Psoas muscle (tissue), 8 donors: ENCODE data around the gene FXYD7. TPM values are rescaled to one million over a fixed set of nuclear protein-coding genes. Genes with fewer than 3 reads are reported as not detected.

Experiments
- ATAC-seq, 4 donors: fragments of 200-7000 bp; cut with Tn5 transposase; one replicate each; pipeline ENCODE4 v1.9.1; 2020; ENCODE audit warnings: moderate library complexity in 3 of 4, mild to moderate bottlenecking in 2 of 4
- DNase-seq, 2 donors: peaks; one replicate each; pipeline ENCODE4 v3.0.0-alpha.2; 2020
- H3K27ac ChIP-seq: fragments of 200-600 bp; one replicate; pipeline ENCODE4 v1.8.0; 2022
- H3K27me3 ChIP-seq, 3 donors: fragments of 200-600 bp in 1 of 3; one replicate each; pipeline versions ENCODE4 v1.6.1 to v1.8.0; 2013 to 2022; ENCODE audit warnings: low read length in 2 of 3, mild to moderate bottlenecking in 2 of 3, moderate library complexity in 1 of 3; ENCODE audit not compliant: insufficient read depth in 3 of 3
- H3K36me3 ChIP-seq, 2 donors: fragments of 200-600 bp in 1 of 2; one replicate each; pipeline versions ENCODE4 v1.6.1 to v1.8.0; 2013 to 2022; ENCODE audit warnings: low read depth in 1 of 2, mild to moderate bottlenecking in 1 of 2, moderate library complexity in 1 of 2; ENCODE audit not compliant: insufficient read depth in 1 of 2
- H3K4me1 ChIP-seq: fragments of 200-600 bp; one replicate; pipeline ENCODE4 v1.8.0; 2022
- H3K4me3 ChIP-seq: fragments of 200-600 bp; one replicate; pipeline ENCODE4 v1.8.0; 2022; ENCODE audit warnings: mild to moderate bottlenecking
- H3K9me3 ChIP-seq: fragments of 200-600 bp; one replicate; pipeline ENCODE4 v1.8.0; 2022
- WGBS, 3 donors: extraction: QIAGEN DNeasy Blood & Tissue Kit; methylation state at CpG; one replicate each; pipeline versions ENCODE4 v1.1.6 to v1.1.7; 2013; 5-methylcytosine and 5-hydroxymethylcytosine counted together
- intact Hi-C, 2 donors: fragments of 100-400 bp; cut with DNase I; formaldehyde crosslinking; loops; one replicate each; pipeline versions ENCODE4 v1.11.0 to v1.14.2; 2022
- polyA plus RNA-seq, 3 donors: library from polyadenylated mRNA; stranded (reverse); fragments of 200-250 nt; gene quantifications; one replicate each; pipeline ENCODE4 v1.2.3, GENCODE V29; 2013
- total RNA-seq, 4 donors: library from RNA; stranded (reverse); fragmentation: NEBNext Ultra II Directional in 2 of 4; extraction: Animal tissue kit (Norgen Biotek cat#: 25700) in 2 of 4; gene quantifications; one replicate each; pipeline versions ENCODE4 v1.2.1 to v1.2.4, GENCODE V29; 2021 to 2023
- TF ChIP-seq, protein P1 (sequence below): fragments of 200-600 bp; IDR thresholded peaks from one replicate; pipeline ENCODE4 v1.8.0; 2022; ENCODE audit warnings: antibody characterized with exemption
- donor health status: healthy with polysubstance abuse.
- donor health status: DM: no; HTN: no; CAD: no; lungs with moderate emphysema.
- donor health status: Bipolar disorder and iron deficiency.
- donor health status: healthy.
- donor health status: DM: yes; HTN: yes; CAD: no.
- donor health status: DM: no; HTN: no; CAD: no.
- donor health status: DM: no; HTN: no; CAD: no.
- donor health status: DM: yes; HTN: yes; CAD: no.

Gene FXYD7
- total and polyA plus RNA-seq, 7 donors, result 0.13 to 0.65 (median 0.57) TPM; not detected in 3

DNA sequence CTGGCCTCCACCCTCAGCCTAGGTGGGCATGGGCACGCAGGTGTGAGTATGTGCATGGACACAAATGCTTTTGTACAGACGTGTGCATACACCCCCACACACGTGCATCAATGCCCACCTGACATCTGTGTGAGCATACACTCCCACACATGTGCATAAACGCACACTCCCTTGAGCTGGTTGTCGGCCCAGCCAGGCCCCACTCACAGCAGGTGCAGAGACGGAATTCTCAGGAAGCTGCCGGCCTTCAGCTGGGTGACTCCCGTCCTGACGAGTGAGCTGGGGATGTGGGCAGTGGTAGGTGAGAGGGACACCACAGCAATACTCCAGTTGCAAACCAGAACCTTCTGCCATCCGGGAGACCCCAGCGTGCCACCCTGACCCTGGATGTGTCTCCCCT is 9.2 kb upstream of the FXYD7 start:
- no peak for ATAC-seq
- intact Hi-C loops, result loop anchor here (2.0 to 5.0 kb wide), 3 partner anchors 19 to 67 kb away; partner anchors contain the start of gene FXYD3 (in 1 of the 2)
- TF ChIP-seq, protein P1, sequence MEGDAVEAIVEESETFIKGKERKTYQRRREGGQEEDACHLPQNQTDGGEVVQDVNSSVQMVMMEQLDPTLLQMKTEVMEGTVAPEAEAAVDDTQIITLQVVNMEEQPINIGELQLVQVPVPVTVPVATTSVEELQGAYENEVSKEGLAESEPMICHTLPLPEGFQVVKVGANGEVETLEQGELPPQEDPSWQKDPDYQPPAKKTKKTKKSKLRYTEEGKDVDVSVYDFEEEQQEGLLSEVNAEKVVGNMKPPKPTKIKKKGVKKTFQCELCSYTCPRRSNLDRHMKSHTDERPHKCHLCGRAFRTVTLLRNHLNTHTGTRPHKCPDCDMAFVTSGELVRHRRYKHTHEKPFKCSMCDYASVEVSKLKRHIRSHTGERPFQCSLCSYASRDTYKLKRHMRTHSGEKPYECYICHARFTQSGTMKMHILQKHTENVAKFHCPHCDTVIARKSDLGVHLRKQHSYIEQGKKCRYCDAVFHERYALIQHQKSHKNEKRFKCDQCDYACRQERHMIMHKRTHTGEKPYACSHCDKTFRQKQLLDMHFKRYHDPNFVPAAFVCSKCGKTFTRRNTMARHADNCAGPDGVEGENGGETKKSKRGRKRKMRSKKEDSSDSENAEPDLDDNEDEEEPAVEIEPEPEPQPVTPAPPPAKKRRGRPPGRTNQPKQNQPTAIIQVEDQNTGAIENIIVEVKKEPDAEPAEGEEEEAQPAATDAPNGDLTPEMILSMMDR, result no peak
- no peak for DNase-seq
- 61 to 76% (median 62%) methylated on average over 11 of the region's 11 CpGs for WGBS, 3 donors
- Histone ChIP-seq H3K27ac (peak overlapping the region; percentile 84), H3K27me3 (no peaks in the 10 kb centered on the region), H3K36me3 (no peaks in the 10 kb centered on the region), H3K4me1 (peaks cover 31% of the 10 kb centered on the region), H3K4me3 (peak overlapping the region; percentile 66), H3K9me3 (no peaks in the 10 kb centered on the region)

DNA sequence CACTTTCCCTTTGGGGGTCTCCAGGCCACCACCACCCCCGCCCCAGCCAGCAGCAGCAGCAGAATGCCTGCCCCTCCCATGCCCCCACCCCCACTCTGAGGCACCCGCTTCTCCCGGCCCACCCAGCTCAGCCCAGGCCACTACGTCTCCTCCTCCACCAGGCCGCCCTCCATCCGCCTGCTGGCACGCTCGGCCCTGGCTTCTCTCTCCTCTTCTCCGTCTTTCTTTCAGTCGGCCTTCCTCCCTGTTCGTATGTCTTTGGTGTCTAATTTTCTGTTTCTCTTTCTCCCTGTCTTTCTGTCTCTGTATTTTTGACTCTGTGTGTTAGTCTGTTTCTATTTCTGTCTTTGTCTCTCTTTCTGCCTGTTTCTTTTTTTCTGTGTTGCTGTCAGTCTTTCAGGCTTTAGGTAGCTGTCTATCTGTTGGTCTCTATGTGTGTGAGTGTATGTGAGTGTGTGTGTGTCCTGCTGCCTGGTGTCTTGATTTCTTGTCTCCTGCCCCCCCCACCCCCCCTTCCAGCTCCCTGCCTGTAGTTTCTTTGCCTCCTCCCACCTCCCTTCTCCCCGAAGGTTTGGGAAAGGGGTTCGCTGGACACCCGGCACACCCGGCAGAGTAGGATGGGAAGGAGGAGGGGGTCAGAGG is 8.3 kb upstream of the FXYD7 start, which contains the start of gene LGI4:
LGI4 (minus strand) TSS at position 459 of the 642 bp plus-strand sequence; CDS start at position 80, 379 bp downstream.
- H3K4me3 ChIP-seq, result peak within 1 kb of the TSS; percentile 66
- WGBS, 3 donors, result 41 to 69% (median 44%) methylated on average over 11 to 15 of the region's 15 CpGs
- intact Hi-C loops, result loop anchor here (1.0 to 5.0 kb wide), 6 partner anchors 20 to 92 kb away; partner anchors contain the start of genes FXYD3 (in 1 of the 2) and HPN (in 1 of the 2)
- TF ChIP-seq, protein P1, result no peak
- peak within 1 kb of the TSS; percentile 97 for H3K27ac ChIP-seq
- no peaks in the 10 kb centered on the region for H3K27me3 ChIP-seq
- DNase-seq (peak in 1 of 2 donors; percentile 63), ATAC-seq (peak in 1 of 4 donors; percentile 1)
- peaks cover 23% of the 10 kb centered on the region for H3K4me1 ChIP-seq
- no peaks in the 10 kb centered on the region for H3K36me3 ChIP-seq
- no peaks in the 10 kb centered on the region for H3K9me3 ChIP-seq

DNA sequence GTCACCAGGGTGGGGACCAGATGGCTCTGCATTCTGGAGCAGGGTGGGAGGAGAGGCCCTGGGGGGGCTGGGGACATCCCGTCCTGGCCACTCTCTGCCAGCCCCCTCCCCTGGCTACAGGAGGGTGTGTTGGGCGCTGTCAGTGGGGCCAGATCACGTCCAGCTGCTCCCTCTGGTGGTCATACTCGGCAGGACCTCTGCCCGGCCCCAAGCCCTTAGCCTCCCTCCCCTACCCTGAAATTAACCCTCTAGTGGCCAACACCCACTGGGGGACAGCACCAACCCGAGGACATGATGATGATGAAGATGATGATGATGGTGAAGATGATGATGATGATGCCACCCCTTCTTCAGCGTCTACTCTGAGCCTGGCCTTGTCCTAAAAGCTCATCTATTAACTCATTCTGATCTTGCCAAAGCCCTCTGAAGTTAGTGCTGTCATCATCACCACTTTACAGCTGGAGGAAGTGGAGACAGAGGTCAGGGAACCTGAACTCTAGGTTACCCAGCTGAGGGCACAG is 7.6 kb upstream of the FXYD7 start:
- intact Hi-C loops, result loop anchor here (1.0 to 5.0 kb wide), 5 partner anchors 21 to 93 kb away; partner anchors contain the start of genes FXYD3 (in 1 of the 2) and HPN (in 1 of the 2)
- Histone ChIP-seq H3K27me3 (no peaks in the 10 kb centered on the region), H3K4me1 (peaks cover 28% of the 10 kb centered on the region), H3K4me3 (peak overlapping the region; percentile 66), H3K9me3 (no peaks in the 10 kb centered on the region), H3K36me3 (no peaks in the 10 kb centered on the region), H3K27ac (peak overlapping the region; percentile 97)
- 0 to 2% (median 1%) methylated on average over 7 of the region's 7 CpGs for WGBS, 3 donors
- peak; percentile 58 to 71 (median 60) for ATAC-seq
- TF ChIP-seq, protein P1, result peak; percentile 92
- DNase-seq, result peak; percentile 78 to 94

DNA sequence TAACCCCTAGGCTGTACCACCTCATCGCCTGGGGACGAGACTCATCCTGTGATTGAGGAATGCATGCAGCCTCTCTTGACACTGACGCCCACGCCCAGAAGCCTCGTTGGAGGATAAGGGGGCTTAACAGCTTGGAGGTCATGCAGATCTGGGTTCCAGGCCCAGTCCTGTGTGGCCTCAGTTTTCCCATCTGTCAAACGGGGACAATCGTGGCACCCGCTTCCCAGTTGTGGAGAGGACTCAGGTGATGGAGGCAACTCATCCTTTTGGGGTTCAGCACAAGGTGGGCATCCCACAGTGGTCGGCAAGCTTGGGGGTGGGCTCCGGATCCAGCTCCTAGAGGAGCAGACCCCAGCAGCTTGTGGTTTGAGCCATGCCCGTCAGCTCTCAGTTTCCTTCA is 6.8 kb upstream of the FXYD7 start:
- intact Hi-C loops, result loop anchor here (5.0 kb wide), 2 partner anchors 89 to 94 kb away; partner anchors contain the start of gene HPN (in 1 of the 2)
- TF ChIP-seq, protein P1, result no peak
- no peaks in the 10 kb centered on the region for H3K36me3 ChIP-seq
- no peaks in the 10 kb centered on the region for H3K27me3 ChIP-seq
- no peaks in the 10 kb centered on the region for H3K9me3 ChIP-seq
- WGBS, 3 donors, result 77 to 81% (median 78%) methylated on average over 11 of the region's 11 CpGs
- H3K27ac ChIP-seq, result peak overlapping the region; percentile 97
- no peak overlapping the region for H3K4me3 ChIP-seq
- DNase-seq (no peak), ATAC-seq (no peak)
- H3K4me1 ChIP-seq, result peaks cover 22% of the 10 kb centered on the region
